GM12801 (cell line): ENCODE measurements around the gene SLC9B1.

Experiments
- TF ChIP-seq, protein P1 (sequence below): IDR thresholded peaks from one replicate; pipeline ENCODE4 v1.5.1; 2011; ENCODE audit warnings: control low read depth; ENCODE audit not compliant: insufficient read length; ENCODE audit errors: extremely low read depth

SLC9B1 gene

GRCh38 chr4:102860611-102861324, 158.7 kb downstream of the SLC9B1 start:
- TF ChIP-seq, protein P1, sequence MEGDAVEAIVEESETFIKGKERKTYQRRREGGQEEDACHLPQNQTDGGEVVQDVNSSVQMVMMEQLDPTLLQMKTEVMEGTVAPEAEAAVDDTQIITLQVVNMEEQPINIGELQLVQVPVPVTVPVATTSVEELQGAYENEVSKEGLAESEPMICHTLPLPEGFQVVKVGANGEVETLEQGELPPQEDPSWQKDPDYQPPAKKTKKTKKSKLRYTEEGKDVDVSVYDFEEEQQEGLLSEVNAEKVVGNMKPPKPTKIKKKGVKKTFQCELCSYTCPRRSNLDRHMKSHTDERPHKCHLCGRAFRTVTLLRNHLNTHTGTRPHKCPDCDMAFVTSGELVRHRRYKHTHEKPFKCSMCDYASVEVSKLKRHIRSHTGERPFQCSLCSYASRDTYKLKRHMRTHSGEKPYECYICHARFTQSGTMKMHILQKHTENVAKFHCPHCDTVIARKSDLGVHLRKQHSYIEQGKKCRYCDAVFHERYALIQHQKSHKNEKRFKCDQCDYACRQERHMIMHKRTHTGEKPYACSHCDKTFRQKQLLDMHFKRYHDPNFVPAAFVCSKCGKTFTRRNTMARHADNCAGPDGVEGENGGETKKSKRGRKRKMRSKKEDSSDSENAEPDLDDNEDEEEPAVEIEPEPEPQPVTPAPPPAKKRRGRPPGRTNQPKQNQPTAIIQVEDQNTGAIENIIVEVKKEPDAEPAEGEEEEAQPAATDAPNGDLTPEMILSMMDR: no peak

GRCh38 chr4:102858828-102859464, 160.6 kb downstream of the SLC9B1 start:
- TF ChIP-seq, protein P1: no peak
